Colon (tissue), 2 donors: ENCODE measurements around the gene APOBEC3F.
A peak's percentile ranks its signal among the peaks of the same experiment; 100 is the strongest.
"Not testable (repeated sequence)": the region's sequence is repeated elsewhere in the genome, so short reads cannot be mapped to it uniquely, and the experiment has no call there.

ENCODE experiments used
- FAIRE-seq: peaks from 2 replicates; lab custom pipeline; 2012; peaks lifted over from hg19 to GRCh38; lab: Jason Lieb, UNC
- donor health status: control.
- donor health status: control.

The APOBEC3F gene

GRCh38 chr22:39073981-39074380 is 33.3 kb downstream of the APOBEC3F start:
- no peak for FAIRE-seq

GRCh38 chr22:39076155-39077025 is 35.7 kb downstream of the APOBEC3F start:
- not testable (repeated sequence) for FAIRE-seq

GRCh38 chr22:39077026-39077840 is 36.6 kb downstream of the APOBEC3F start, which contains the start of gene APOBEC3G:
TSS of gene APOBEC3G (plus strand) at chr22:39077275. CDS start at chr22:39077362, 87 bp downstream.
- FAIRE-seq, result peak; percentile 89

- FAIRE-seq, result not testable (repeated sequence)
Observed at GRCh38 chr22:39077912-39078311, 37.2 kb downstream of the APOBEC3F start.

GRCh38 chr22:39078329-39078728 is 37.7 kb downstream of the APOBEC3F start:
- no peak for FAIRE-seq

- FAIRE-seq, result not testable (repeated sequence)
Observed at GRCh38 chr22:39079054-39079637, 38.5 kb downstream of the APOBEC3F start.

- FAIRE-seq, result no peak
Observed at GRCh38 chr22:39080052-39080762, 39.5 kb downstream of the APOBEC3F start.

- no peak for FAIRE-seq
Observed at GRCh38 chr22:39081016-39081415, 40.4 kb downstream of the APOBEC3F start.

- FAIRE-seq, result no peak
Observed at GRCh38 chr22:39081598-39081997, 40.9 kb downstream of the APOBEC3F start.

- no peak for FAIRE-seq
Observed at GRCh38 chr22:39083212-39084165, 42.8 kb downstream of the APOBEC3F start.

GRCh38 chr22:39084666-39085065 is 44.0 kb downstream of the APOBEC3F start:
- no peak for FAIRE-seq

GRCh38 chr22:39087098-39087497 is 46.4 kb downstream of the APOBEC3F start:
- FAIRE-seq, result no peak

GRCh38 chr22:39087881-39088684 is 47.4 kb downstream of the APOBEC3F start:
- no peak for FAIRE-seq

- no peak for FAIRE-seq
Observed at GRCh38 chr22:39088685-39089032, 48.0 kb downstream of the APOBEC3F start.

GRCh38 chr22:39089928-39090327 is 49.3 kb downstream of the APOBEC3F start:
- no peak for FAIRE-seq

- FAIRE-seq, result no peak
Observed at GRCh38 chr22:39090426-39091064, 49.9 kb downstream of the APOBEC3F start.

- FAIRE-seq, result no peak
Observed at GRCh38 chr22:39091126-39092081, 50.7 kb downstream of the APOBEC3F start.
